ENCODE data around the gene IL22. TPM values are rescaled to one million over a fixed set of nuclear protein-coding genes. Genes with fewer than 3 reads are reported as not detected.
A peak's percentile ranks its signal among the peaks of the same experiment; 100 is the strongest.
"Not testable (repeated sequence)": the region's sequence is repeated elsewhere in the genome, so short reads cannot be mapped to it uniquely, and the experiment has no call there.

The IL22 gene
- total and polyA plus RNA-seq, 9 of the 15 experiments (the other 6 are each of a cell fraction or from before 2014, with no cell fraction given), result not detected

- H4K20me1 ChIP-seq (replicated peaks; ENCODE audit: control insufficient read depth, insufficient read depth, low read length); H3K4me2 ChIP-seq (ENCODE audit: insufficient read depth, low read length); H3K36me3 ChIP-seq (ENCODE audit: control insufficient read depth, insufficient read depth, low read length); H3K27me3 ChIP-seq (ENCODE audit: control insufficient read depth in 2 of 2, insufficient read depth in 2 of 2, low read length in 2 of 2); H3K4me1 ChIP-seq (replicated peaks in 1 of 2; ENCODE audit: control insufficient read depth in 2 of 2, insufficient read depth in 2 of 2, low read length in 2 of 2); FAIRE-seq; H3K9ac ChIP-seq (ENCODE audit: insufficient read depth in 1 of 2, low read depth in 2 of 2, low read length in 2 of 2); H3K9me3 ChIP-seq (replicated peaks; ENCODE audit: control insufficient read depth, insufficient read depth, low read depth, low read length); in situ Hi-C loops (cut with MboI); CTCF ChIA-PET (ENCODE audit: low intra/inter-chr PET ratio); BruUV-seq (replicated peaks); H3K9me1 ChIP-seq (ENCODE audit: control insufficient read depth, insufficient read depth, low read length); H3K79me2 ChIP-seq (ENCODE audit: control insufficient read depth, insufficient read depth, low read length); intact Hi-C loops (cut with micrococcal nuclease); H3K4me3 ChIP-seq; TF ChIP-seq MYC (CRISPR knock-in tag; IDR thresholded peaks at IDR 0.05; ENCODE audit: borderline replicate concordance, low read depth): not testable (repeated sequence)
- DNase-seq (ENCODE audit: extremely low read depth in 1 of 4, low spot score in 3 of 4) (peak in 1 of 4 experiments; percentile 30), ATAC-seq (peak; percentile 72)
- POLR2A ChIA-PET, result interaction anchor here (0.7 to 1.2 kb wide), 4 partner anchors 13 to 351 kb away, joined by 3 read pairs; no protein-coding TSS in a partner anchor
- 4% methylated on average over 12 of the region's 12 CpGs for WGBS (ENCODE audit: insufficient coverage, low coverage, missing lambda C conversion rate)
- H3K27ac ChIP-seq (ENCODE audit: extremely low read depth, low read depth, low read length), result peak overlapping the region; percentile 39; the same call in 1 of the 3 replicates
- peak overlapping the region; percentile 57; the same call in 1 of the 2 replicates for H2AFZ ChIP-seq (ENCODE audit: low read depth, low read length)
- TF ChIP-seq MYC (IDR thresholded peaks at IDR 0.05; ENCODE audit: low read depth, low read length), result 0 out of 2 replicates have a peak, but pooled peaks have one; percentile 12
- peak; percentile 69 for TF ChIP-seq ARID1B (IDR thresholded peaks at IDR 0.05)
- TF ChIP-seq MGA (IDR thresholded peaks at IDR 0.05), result peak; percentile 17; the same call in 1 of the 2 replicates
- TF ChIP-seq ZNF639 (CRISPR knock-in tag; conservative IDR thresholded peaks at IDR 0.05 in 1 of 2, IDR thresholded peaks at IDR 0.05 in 1 of 2), result peak in 1 of 2 experiments; percentile 34; a peak in 1 of 4 replicates
- TF ChIP-seq MECOM (CRISPR knock-in tag; IDR thresholded peaks at IDR 0.05), result 0 out of 2 replicates have a peak, but pooled peaks have one; percentile 11
- 0 out of 2 replicates have a peak, but pooled peaks have one; percentile 31 for TF ChIP-seq ZNF644 (tag; IDR thresholded peaks at IDR 0.05; ENCODE audit: low read depth)
- TF ChIP-seq DPF2 (IDR thresholded peaks at IDR 0.05), result peak; percentile 30; the same call in 1 of the 2 replicates
Measured at GRCh38 chr12:68209048-68209728, 44.2 kb downstream of the IL22 start.
